Bronchial epithelial cell (primary cell): ENCODE measurements around the gene CAMSAP1. TPM values are rescaled to one million over a fixed set of nuclear protein-coding genes. Genes with fewer than 3 reads are reported as not detected.

ENCODE experiments used
- DNase-seq: peaks from one replicate; pipeline ENCODE4 v3.0.0-alpha.2; 2010; ENCODE audit warnings: low read depth
- FAIRE-seq: peaks from 2 replicates; lab custom pipeline; 2011; peaks lifted over from hg19 to GRCh38; lab: Jason Lieb, UNC
- H3K27me3 ChIP-seq: 2 replicates; pipeline ENCODE4 v1.5.1; 2011; ENCODE audit warnings: low read length; ENCODE audit not compliant: control insufficient read depth, insufficient read depth
- H3K36me3 ChIP-seq: 2 replicates; pipeline ENCODE4 v1.5.1; 2011; ENCODE audit warnings: low read length; ENCODE audit not compliant: control insufficient read depth, insufficient read depth
- H3K4me3 ChIP-seq: 2 replicates; pipeline ENCODE4 v1.5.1; 2011; ENCODE audit warnings: mild to moderate bottlenecking, low read depth, low read length, control low read depth
- total RNA-seq: library from RNA; depleted of rRNA; stranded (reverse); fragments of >200 nt; gene quantifications from 2 replicates; pipeline ENCODE4 v1.2.1, GENCODE V29; 2014
- TF ChIP-seq, protein P1 (sequence below): IDR thresholded peaks from 2 replicates; pipeline ENCODE4 v1.5.1; 2011; ENCODE audit warnings: mild to moderate bottlenecking, moderate library complexity, low read length, control low read depth, inconsistent platforms; ENCODE audit not compliant: insufficient read depth, severe bottlenecking

The CAMSAP1 gene
- total RNA-seq, 1 donor from 2014 or later: 23.2 TPM

DNA sequence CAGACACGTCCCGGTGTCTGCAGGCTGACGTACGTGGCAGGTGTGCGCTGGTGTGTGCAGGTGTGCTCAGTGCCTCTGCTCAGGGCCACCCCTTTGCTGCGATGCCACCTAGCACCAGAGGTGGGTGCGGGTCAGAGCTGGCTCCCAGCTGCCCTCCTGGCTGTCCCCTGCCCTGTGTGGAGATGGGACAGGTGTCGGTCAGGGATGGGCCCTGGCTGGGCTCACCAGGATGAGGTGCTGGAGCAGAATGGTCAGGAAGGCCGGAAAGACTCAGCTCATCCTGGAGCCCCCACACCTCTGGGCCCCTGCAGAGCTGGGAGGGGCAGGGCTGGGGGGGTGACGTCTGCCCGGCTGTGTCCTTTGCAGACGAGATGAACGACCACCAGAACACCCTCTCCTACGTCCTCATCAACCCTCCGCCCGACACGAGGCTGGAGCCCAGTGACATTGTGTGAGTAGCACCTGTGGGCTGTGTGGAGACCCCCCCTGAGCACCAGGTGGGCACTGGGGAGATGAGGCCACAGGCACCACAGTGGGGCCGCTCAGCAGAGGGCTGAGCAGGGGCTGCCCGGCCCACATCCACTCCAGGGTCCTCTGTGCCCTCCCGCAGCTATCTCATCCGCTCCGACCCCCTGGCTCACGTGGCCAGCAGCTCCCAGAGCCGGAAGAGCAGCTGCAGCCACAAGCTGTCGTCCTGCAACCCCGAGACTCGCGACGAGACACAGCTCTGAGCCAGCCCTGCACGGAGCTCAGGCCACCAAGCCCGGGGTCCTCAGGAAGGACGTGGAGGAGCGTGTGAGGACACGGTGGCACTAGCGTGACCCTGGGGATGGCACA, 115.7 kb downstream of the CAMSAP1 start:
- H3K27me3 ChIP-seq: no peaks in the 10 kb centered on the region
- FAIRE-seq (no peak), DNase-seq (no peak)
- H3K36me3 ChIP-seq: no peaks in the 10 kb centered on the region
- no peak overlapping the region for H3K4me3 ChIP-seq
- TF ChIP-seq, protein P1, sequence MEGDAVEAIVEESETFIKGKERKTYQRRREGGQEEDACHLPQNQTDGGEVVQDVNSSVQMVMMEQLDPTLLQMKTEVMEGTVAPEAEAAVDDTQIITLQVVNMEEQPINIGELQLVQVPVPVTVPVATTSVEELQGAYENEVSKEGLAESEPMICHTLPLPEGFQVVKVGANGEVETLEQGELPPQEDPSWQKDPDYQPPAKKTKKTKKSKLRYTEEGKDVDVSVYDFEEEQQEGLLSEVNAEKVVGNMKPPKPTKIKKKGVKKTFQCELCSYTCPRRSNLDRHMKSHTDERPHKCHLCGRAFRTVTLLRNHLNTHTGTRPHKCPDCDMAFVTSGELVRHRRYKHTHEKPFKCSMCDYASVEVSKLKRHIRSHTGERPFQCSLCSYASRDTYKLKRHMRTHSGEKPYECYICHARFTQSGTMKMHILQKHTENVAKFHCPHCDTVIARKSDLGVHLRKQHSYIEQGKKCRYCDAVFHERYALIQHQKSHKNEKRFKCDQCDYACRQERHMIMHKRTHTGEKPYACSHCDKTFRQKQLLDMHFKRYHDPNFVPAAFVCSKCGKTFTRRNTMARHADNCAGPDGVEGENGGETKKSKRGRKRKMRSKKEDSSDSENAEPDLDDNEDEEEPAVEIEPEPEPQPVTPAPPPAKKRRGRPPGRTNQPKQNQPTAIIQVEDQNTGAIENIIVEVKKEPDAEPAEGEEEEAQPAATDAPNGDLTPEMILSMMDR: no peak

DNA sequence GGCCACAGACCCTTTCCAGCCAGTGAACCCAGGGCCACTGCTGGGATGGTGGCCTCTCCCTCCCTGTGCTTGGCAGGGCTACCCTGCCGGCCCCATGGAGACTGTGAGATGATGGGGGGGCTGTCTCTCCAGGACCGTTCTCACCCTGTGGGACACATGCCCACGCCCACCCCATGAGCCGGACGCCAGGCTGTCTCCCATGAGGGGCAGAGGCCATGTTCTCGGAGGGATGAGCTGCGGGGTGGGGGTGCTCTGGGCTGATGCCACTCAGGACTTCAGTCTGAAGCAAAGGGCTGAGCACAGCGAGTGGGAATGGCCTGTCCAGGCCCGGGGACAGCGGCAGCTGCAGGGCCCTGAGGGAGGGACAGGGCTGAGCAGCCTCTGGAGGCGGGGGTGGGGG, 116.5 kb downstream of the CAMSAP1 start:
- TF ChIP-seq, protein P1: no peak
- FAIRE-seq (no peak), DNase-seq (no peak)
- Histone ChIP-seq H3K27me3 (no peaks in the 10 kb centered on the region), H3K36me3 (no peaks in the 10 kb centered on the region), H3K4me3 (no peak overlapping the region)

DNA sequence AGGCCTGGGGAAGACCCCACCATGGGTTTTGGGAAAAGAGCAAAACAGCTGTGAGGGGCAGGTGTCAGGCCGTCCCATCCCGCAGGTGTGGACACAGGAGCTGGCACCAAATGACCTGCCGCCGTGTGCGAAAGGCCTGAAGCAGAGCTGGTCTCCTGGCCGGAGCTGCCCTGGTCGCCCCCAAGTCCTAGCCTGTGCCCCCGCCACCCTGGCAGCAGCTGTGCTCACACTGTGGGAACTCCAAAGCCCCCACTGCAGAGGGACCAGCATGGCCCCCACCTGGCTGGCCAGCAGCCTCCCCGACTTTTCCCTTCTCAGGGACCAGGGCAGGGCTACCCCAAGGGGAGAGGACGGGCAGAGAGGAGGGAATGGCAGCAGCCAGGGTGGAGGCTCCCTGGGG, 117.0 kb downstream of the CAMSAP1 start:
- Histone ChIP-seq H3K36me3 (no peaks in the 10 kb centered on the region), H3K27me3 (no peaks in the 10 kb centered on the region), H3K4me3 (no peak overlapping the region)
- FAIRE-seq: no peak
- no peak for DNase-seq
- TF ChIP-seq, protein P1: no peak

DNA sequence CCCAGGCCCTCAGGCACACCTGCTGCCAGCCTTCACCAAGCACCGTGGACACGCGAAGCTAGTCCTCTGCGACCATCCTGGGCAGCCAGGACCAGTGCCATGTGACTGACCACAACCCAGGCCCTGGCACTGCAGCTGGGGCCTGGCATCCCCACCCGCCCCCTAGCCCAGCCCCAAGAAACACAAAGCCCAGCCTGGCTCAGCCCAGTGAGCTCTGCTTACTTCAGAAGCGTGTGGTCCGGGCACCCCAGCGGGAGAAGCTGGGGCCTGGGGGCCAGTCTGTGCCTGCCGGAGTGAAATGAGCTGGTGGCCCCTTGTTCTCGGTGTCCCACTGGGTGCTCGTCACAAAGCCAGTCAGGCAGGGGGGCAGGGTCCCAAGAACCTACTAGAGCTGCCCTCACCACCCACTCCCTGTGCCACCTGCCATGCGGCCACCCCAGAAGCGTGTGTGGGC, 117.5 kb downstream of the CAMSAP1 start:
- H3K36me3 ChIP-seq: no peaks in the 10 kb centered on the region
- FAIRE-seq (no peak), DNase-seq (no peak)
- TF ChIP-seq, protein P1: no peak
- no peaks in the 10 kb centered on the region for H3K27me3 ChIP-seq
- H3K4me3 ChIP-seq: no peak overlapping the region

DNA sequence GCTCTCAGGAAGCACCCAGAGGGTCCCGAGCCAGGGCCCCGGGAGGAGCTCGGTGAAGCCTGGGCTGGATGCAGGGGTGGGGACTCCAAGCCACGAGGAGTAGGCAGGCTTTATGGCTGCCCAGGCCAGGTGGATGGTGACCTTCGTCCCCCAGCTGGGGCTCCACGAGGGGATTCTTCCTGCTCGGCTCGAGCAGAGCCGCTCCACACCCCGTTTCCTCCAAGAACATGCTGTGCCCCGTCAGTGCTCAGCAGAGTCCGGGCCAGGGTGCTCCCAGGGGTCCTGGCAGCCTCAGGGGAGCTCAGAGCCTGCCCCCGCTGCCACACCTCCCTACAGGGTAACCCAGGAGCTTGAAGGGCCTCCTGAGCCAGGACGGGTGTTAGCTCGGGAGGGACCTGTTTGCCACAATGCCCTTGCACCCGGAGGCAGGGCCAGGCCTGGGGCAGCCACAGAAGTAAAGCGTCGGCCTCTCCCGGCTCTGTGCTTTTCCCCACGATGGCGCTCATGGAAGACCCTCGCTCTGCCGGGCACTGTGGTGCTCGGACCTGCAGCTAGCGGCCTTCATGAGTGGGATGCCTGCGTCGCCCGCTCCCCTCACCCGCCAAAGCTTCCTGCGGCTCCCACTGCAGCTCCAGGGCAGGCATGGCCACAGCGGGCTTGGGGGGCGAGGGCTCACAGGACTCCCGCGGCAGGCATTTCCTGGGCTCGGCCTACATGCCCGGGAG, 118.6 kb downstream of the CAMSAP1 start:
- TF ChIP-seq, protein P1: no peak
- H3K27me3 ChIP-seq: no peaks in the 10 kb centered on the region
- DNase-seq (no peak), FAIRE-seq (no peak)
- H3K36me3 ChIP-seq: no peaks in the 10 kb centered on the region
- no peak overlapping the region for H3K4me3 ChIP-seq
